ENCODE data around the gene RGS9.

RGS9 gene

GRCh38 chr17:65194670-65195334, 57.6 kb downstream of the RGS9 start:
- no peak overlapping the region for H3K27ac ChIP-seq
- TF ChIP-seq, protein P1, sequence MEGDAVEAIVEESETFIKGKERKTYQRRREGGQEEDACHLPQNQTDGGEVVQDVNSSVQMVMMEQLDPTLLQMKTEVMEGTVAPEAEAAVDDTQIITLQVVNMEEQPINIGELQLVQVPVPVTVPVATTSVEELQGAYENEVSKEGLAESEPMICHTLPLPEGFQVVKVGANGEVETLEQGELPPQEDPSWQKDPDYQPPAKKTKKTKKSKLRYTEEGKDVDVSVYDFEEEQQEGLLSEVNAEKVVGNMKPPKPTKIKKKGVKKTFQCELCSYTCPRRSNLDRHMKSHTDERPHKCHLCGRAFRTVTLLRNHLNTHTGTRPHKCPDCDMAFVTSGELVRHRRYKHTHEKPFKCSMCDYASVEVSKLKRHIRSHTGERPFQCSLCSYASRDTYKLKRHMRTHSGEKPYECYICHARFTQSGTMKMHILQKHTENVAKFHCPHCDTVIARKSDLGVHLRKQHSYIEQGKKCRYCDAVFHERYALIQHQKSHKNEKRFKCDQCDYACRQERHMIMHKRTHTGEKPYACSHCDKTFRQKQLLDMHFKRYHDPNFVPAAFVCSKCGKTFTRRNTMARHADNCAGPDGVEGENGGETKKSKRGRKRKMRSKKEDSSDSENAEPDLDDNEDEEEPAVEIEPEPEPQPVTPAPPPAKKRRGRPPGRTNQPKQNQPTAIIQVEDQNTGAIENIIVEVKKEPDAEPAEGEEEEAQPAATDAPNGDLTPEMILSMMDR (IDR thresholded peaks at IDR 0.05) = no peak
- H3K27me3 ChIP-seq = no peaks in the 10 kb centered on the region
- intact Hi-C loops (cut with DNase I; ENCODE audit: low total_unique reads) = loop anchor here (10.0 kb wide), 1 partner anchor 260 kb away; no protein-coding TSS in a partner anchor
- no peaks in the 10 kb centered on the region for H3K4me1 ChIP-seq
- no peak for DNase-seq
- H3K9me3 ChIP-seq = no peaks in the 10 kb centered on the region
- H3K4me3 ChIP-seq = no peak overlapping the region
- H3K36me3 ChIP-seq = no peaks in the 10 kb centered on the region

- Histone ChIP-seq H3K27ac (no peak overlapping the region), H3K27me3 (no peaks in the 10 kb centered on the region), H3K36me3 (no peaks in the 10 kb centered on the region), H3K4me1 (no peaks in the 10 kb centered on the region), H3K9me3 (no peaks in the 10 kb centered on the region), H3K4me3 (no peak overlapping the region)
- TF ChIP-seq, protein P1 (IDR thresholded peaks at IDR 0.05) = no peak
- no peak for DNase-seq
- intact Hi-C loops (cut with DNase I; ENCODE audit: low total_unique reads) = loop anchor here (10.0 kb wide), 1 partner anchor 261 kb away; no protein-coding TSS in a partner anchor
Measured at GRCh38 chr17:65195716-65196115, 58.5 kb downstream of the RGS9 start.

GRCh38 chr17:65196617-65197016, 59.4 kb downstream of the RGS9 start:
- Histone ChIP-seq H3K9me3 (no peaks in the 10 kb centered on the region), H3K4me1 (no peaks in the 10 kb centered on the region), H3K27me3 (no peaks in the 10 kb centered on the region), H3K27ac (no peak overlapping the region), H3K4me3 (no peak overlapping the region), H3K36me3 (no peaks in the 10 kb centered on the region)
- intact Hi-C loops (cut with DNase I; ENCODE audit: low total_unique reads) = loop anchor here (10.0 kb wide), 1 partner anchor 262 kb away; no protein-coding TSS in a partner anchor
- DNase-seq = no peak
- TF ChIP-seq, protein P1 (IDR thresholded peaks at IDR 0.05) = no peak

DNA sequence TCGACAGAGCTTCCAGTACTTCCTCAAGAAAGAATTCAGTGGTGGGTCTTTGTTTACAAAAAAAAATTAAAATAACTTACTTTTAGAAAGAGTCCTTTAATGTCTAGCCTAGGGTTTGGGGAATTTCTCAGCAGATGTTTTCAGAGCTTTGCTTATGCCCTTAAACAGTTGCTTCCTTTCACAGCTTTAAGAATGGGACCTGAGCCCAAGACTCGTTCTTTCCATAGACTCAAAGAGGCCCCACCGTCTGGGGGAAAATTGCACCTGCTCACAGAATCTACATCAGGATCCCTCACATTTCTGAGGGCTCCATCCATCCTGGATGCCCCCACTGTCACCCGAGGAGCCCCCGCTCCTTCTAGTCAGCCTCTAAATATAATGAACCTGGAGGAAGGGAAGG, 60.0 kb downstream of the RGS9 start:
- Histone ChIP-seq H3K27me3 (no peaks in the 10 kb centered on the region), H3K4me3 (no peak overlapping the region), H3K4me1 (no peaks in the 10 kb centered on the region), H3K27ac (no peak overlapping the region), H3K36me3 (no peaks in the 10 kb centered on the region), H3K9me3 (no peaks in the 10 kb centered on the region)
- TF ChIP-seq, protein P1 (IDR thresholded peaks at IDR 0.05) = no peak
- no peak for DNase-seq
- intact Hi-C loops (cut with DNase I; ENCODE audit: low total_unique reads) = loop anchor here (10.0 kb wide), 1 partner anchor 262 kb away; no protein-coding TSS in a partner anchor

DNA sequence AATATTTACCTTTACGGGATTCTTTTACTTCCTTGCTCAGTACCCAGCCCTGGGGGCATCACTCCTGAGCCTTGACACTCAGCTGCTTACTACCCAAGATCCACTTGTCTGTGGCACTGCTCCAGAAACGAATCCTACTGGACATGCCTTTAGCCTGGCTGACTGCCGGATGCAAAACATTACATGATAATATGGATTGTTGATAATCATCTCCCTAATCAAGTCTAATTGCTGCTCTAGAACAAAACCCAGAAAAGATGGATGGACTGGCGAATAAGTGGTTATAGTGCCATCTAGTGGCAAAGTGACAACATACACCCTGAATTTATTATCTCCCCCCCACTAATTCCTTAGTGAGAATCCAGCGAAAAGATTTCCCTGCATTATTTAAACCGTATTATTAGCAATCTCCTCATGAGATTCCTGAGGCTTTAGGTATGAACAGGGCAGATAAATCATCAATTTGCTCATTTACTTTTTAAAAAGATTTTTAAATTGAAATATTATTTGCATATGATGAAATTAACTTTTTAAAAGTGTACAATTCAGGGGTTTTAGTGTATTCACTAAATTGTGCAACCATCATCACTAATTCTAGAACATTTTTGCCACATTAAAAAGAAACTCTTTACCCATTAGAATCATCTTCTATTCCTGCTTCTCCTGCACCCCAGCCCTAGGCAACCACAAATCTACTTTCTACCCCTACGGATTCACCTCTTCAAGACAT, 61.6 kb downstream of the RGS9 start:
- no peak for DNase-seq
- H3K4me1 ChIP-seq = no peaks in the 10 kb centered on the region
- intact Hi-C loops (cut with DNase I; ENCODE audit: low total_unique reads) = loop anchor here (10.0 kb wide), 1 partner anchor 264 kb away; no protein-coding TSS in a partner anchor

More for the DNA sequence above, 61.6 kb downstream of the RGS9 start:
- no peaks in the 10 kb centered on the region for H3K9me3 ChIP-seq
- no peaks in the 10 kb centered on the region for H3K36me3 ChIP-seq
- H3K4me3 ChIP-seq = no peak overlapping the region
- TF ChIP-seq, protein P1 (IDR thresholded peaks at IDR 0.05) = peak; percentile 67 to 73
- no peaks in the 10 kb centered on the region for H3K27me3 ChIP-seq
- H3K27ac ChIP-seq = no peak overlapping the region
